A673 (cell line): Measurements from ENCODE around the gene NPB.

Experiments used
- CTCF ChIP-seq: fragments of 300-800, 200-600 bp; sonication (generic); conservative IDR thresholded peaks from 2 replicates; pipeline ENCODE4 v1.5.1; 2017; ENCODE audit warnings: low read depth, mild to moderate bottlenecking, antibody characterized with exemption, low read length, moderate library complexity, mixed read lengths
- EZH2 ChIP-seq: fragments of 200-600 bp; sonication (generic); IDR thresholded peaks from 2 replicates; pipeline ENCODE4 v1.6.1; 2017; ENCODE audit warnings: borderline replicate concordance, low read depth, mild to moderate bottlenecking, mixed read lengths, antibody characterized with exemption, low read length; ENCODE audit not compliant: poor library complexity, severe bottlenecking

GRCh38 chr17:81942167-81942553 is 40.1 kb downstream of the NPB start:
- TF ChIP-seq CTCF = no peak
- TF ChIP-seq EZH2 = no peak
